LoVo (cell line): Measurements from ENCODE around the gene CR1L.
"Not testable (repeated sequence)": the region's sequence is repeated elsewhere in the genome, so short reads cannot be mapped to it uniquely, and the experiment has no call there.

Experiments used
- DNase-seq: peaks from one replicate; pipeline ENCODE4 v3.0.0-alpha.2; 2016; ENCODE audit warnings: low spot score

The CR1L gene

GRCh38 chr1:207745839-207746767 is 101.2 kb downstream of the CR1L start:
- no peak for DNase-seq

DNA sequence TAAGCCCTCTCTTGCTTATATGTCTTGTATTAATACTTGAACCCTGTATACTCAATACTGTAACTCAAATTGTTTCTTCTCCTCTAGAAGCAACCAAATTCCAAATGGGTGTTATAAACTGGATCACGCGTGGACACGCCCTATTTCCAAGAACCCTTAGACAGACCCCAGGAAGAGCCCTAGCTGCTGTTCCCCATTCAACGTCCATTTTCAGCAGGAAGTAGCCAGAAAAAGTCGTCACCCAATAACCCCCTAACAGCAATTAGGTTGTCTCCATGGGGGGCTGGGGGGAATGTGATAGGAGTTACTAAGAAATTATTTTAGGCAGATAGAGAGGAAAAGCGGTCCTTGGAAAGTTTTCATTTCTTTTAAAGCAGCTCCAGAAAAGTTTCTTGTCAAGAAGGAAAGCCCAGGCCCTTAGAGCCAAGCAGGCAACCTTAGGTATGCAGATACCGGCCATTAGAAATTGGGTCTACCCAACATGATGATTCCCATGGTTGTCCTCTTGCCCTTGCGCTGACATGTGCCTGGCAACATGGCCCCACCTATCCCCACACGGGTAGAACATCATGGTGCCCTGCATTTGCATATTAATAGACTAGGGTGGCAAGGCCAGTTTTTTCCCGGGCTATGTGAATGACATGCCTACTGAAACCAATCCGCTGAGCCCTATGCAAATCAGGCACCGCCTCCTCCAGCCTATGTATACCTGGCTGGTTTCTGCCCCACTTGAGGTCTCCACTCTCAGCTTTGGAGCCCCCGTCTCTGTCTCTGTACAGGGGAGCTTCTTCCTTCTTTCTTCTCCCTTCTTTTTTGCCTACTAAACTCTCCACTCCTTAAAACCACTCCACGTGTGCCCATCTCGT is 102.9 kb downstream of the CR1L start:
- DNase-seq: no peak

- DNase-seq: peak; percentile 42
Observed at GRCh38 chr1:207748737-207749528, 104.0 kb downstream of the CR1L start.

GRCh38 chr1:207750631-207751305 is 105.8 kb downstream of the CR1L start:
- DNase-seq: no peak

DNA sequence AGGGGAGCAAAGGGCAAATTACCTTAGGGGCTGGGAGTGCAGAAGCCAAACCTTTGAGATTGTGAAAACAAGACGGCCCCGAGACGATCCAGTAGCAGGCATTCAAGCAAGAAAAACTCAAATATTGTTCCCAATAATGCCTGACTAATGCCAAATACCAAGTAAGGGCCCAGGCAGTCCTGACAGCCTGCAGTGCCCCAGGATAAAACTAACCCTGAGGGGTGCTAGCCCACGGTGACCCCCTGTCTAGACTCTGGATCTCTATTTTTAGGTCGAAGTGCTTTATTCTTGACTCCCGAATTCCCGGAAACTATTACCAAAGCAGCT is 106.5 kb downstream of the CR1L start:
- not testable (repeated sequence) for DNase-seq

DNA sequence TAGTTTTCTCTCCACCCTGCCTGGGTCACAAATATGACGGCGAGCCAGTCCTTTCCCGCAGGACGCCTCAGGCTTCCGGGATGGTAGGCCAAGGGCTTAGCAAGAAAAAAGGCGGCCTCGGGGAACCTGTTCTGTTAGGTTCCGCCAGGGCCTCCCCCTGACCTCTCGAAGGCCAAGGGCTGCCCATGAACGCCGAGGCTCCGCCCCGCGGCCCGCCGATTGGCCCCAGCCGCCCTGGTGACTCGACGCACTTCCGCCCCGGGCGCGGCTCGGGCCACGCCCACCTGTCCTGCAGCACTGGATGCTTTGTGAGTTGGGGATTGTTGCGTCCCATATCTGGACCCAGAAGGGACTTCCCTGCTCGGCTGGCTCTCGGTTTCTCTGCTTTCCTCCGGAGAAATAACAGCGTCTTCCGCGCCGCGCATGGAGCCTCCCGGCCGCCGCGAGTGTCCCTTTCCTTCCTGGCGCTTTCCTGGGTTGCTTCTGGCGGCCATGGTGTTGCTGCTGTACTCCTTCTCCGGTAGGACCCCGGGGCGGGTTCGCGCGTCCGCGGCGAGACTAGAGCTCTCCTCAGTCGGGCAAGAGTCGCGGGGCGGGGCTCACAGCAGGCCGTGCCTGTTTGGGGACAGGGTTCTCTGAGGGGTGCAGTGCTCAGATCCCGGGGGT is 107.0 kb downstream of the CR1L start, which contains the start of gene CD46:
Gene CD46, plus strand, starts transcription at position 265 of the 666 bp plus-strand sequence. Its CDS starts 159 bp downstream, at position 424.
- peak; percentile 99 for DNase-seq

DNA sequence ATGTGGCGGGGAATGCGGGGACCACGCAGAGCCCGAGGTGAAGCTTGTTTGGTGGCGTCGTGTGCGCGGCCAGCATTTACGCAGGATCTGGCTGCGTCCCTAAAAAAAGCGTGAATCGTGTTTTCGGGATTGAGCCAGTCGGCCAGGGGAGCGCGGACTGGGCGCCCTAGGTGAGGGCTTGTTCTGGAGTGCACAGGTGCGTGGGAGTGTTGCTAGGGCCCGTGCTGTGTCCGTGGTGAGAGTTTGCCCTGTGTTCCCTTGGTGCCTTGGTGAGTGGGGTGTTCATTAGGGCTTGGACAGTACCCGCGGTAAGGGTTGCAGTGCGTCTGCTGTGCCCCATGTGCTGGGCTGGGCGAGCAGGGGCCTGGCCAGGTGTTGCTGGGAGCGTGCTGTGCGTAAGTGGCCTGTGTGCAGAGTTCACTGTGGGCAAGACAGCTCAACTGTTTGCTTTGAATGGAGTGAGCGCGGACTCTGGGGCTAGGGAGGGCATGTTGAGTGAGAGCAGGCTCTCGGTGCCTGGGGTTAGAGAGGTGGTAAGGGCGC is 107.6 kb downstream of the CR1L start:
- DNase-seq: peak; percentile 38

- DNase-seq: no peak
Observed at GRCh38 chr1:207753611-207754010, 108.7 kb downstream of the CR1L start.

DNA sequence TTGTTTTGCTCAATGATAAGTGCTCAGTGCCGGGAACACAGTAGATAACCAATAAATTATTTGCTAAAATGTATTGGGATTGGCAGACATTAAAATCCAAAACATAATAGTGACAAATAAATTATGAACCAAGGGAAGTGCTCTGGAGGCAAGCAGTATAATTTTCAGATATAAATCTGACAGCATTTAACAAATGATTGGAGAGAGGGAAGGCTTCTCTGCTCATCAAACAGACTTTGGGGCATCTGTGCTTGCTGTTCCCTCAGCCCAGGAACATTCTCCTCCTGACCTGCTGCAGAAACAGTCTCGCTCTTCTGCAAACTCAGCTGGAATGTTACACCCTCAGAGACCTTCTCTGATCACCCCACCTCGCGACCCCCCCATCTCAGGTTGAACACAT is 109.1 kb downstream of the CR1L start:
- DNase-seq: no peak

- no peak for DNase-seq
Observed at GRCh38 chr1:207754974-207755700, 110.2 kb downstream of the CR1L start.

DNA sequence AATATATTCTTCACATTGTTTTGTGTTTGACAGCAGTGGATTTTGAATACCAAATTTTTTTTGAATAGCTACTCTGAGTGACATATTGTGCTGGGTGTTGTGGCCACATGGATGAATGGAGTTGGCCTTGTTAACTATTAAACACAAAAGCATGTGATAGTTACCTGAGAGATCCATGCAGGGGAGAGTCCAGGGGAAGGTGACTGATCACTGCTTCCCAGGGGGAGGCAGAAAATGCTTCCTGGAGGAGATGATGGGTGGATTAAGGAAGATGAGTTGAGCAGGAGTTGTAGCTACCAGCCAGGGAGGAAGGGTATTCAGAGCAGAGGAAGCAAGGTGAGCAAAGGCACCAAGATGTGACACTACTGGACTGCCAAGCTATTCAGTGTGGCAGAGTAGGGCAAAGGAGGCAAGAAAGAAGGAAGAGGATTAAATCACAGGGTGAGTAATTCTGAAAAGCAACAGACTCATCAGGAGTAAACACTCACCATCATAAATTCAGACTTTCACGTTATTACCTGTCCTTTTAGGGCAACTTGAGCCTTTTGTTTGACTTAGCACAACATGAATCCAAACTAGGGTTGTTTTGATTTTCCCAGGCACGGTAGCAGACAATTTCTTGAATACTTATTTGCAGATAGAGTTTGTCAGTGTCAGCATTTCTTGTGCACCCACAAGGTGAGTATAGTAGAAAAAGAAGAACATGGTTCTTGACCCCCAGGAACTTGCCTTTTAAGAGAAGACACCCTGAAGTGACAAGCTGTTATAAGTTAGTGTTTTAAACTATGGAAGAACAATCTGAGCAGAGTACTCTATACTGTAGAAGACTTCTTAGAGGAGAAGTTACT is 111.1 kb downstream of the CR1L start:
- DNase-seq: peak; percentile 37

GRCh38 chr1:207762622-207763021 is 117.7 kb downstream of the CR1L start:
- no peak for DNase-seq

DNA sequence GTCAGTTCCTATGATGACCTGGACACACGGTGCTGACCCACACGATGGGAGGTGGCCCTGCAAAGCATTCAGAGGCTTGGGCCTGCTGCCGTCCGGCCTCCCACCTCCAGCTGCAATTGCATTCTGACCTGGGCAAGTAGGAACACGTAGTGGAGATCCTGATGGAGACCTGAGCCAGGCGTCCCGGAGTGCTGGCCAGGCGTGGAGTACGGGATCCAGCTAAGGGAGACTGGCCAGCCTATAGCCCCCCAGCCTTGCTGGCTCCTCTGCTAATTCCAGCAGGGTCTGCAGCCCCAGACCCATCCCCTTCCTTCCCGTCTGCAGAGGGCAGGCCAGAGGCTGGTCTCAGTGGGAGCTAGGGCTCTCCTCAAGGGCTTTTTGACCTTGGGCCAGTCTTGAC is 118.2 kb downstream of the CR1L start:
- DNase-seq: no peak

DNA sequence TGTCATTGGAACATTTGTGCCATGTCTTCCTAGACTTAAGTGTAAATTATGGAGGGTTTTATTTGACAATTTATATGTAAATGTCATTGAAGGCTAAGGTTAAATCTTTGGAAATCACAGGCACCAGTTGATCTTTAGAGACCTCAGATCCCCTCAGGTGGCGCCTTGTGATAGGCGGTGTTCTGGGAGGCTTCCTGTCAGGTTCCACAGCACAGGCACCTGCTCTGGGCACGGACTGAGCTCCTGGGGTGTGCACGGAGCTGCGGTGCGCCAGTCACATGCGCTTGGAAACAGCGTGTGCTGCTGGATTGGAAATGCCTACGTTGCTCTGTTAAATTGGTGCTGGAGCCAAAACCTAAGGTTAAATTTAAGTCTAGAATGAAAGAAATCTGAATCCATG is 119.0 kb downstream of the CR1L start:
- DNase-seq: no peak

DNA sequence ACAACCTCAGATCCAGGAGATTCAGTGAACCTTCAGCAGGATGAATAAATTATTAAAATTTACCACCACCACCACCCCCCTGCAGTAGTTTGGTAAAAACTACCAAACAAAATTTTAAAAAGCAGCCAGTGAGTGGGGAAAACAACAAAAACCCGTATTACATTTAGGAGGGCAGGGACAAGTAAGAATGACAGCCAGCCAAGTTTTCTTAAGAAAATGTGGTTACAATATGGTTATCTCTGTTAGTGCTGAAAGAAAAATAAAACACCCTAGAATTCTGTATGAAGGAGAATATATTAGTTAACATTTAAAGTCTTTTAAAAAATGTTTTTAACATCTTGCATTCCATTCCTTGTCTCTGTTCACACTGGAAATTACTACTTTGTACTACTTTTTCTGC is 121.6 kb downstream of the CR1L start:
- DNase-seq: no peak

DNA sequence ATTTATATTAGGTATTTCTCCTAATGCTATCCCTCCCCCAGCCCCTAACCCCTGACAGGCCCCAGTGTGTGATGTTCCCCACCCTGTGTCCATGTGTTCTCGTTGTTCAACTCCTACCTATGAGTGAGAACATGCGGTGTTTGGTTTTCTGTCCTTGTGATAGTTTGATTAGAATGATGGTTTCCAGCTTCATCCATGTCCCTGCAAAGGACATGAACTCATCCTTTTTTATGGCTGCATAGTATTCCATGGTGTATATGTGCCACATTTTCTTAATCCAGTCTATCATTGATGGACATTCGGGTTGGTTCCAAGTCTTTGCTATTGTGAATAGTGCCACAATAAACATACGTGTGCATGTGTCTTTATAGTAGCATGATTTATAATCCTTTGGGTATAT is 125.6 kb downstream of the CR1L start:
- DNase-seq: not testable (repeated sequence)
